ENCODE measurements around the gene RASSF1.
A peak's percentile ranks its signal among the peaks of the same experiment; 100 is the strongest.

The RASSF1 gene, protein sequence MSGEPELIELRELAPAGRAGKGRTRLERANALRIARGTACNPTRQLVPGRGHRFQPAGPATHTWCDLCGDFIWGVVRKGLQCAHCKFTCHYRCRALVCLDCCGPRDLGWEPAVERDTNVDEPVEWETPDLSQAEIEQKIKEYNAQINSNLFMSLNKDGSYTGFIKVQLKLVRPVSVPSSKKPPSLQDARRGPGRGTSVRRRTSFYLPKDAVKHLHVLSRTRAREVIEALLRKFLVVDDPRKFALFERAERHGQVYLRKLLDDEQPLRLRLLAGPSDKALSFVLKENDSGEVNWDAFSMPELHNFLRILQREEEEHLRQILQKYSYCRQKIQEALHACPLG

DNA sequence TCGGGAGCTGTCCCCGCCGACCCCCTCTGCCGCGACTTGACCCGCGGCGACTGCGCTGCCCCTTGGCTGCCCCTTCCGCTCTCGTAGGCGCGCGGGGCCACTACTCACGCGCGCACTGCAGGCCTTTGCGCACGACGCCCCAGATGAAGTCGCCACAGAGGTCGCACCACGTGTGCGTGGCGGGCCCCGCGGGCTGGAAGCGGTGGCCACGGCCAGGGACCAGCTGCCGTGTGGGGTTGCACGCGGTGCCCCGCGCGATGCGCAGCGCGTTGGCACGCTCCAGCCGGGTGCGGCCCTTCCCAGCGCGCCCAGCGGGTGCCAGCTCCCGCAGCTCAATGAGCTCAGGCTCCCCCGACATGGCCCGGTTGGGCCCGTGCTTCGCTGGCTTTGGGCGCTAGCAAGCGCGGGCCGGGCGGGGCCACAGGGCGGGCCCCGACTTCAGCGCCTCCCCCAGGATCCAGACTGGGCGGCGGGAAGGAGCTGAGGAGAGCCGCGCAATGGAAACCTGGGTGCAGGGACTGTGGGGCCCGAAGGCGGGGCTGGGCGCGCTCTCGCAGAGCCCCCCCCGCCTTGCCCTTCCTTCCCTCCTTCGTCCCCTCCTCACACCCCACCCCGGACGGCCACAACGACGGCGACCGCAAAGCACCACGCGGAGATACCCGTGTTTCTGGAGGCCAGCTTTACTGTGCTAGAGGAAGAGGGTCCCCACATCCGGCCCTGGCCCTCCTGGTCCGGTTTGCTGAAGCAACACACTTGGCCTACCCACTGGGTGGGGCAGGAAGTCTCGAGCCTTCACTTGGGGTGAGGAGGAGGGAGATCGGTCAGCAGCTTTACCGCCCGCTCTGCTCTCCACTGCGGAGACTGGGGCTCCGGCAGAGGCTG, at the start of gene RASSF1:
RASSF1 (minus strand) TSS at position 389 of the 882 bp plus-strand sequence; CDS start at position 358, 31 bp downstream.
- TF ChIP-seq MYC (IDR thresholded peaks at IDR 0.05; ENCODE audit: low read depth, low read length): peak; percentile 95
- TF ChIP-seq, protein P1, sequence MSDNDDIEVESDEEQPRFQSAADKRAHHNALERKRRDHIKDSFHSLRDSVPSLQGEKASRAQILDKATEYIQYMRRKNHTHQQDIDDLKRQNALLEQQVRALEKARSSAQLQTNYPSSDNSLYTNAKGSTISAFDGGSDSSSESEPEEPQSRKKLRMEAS (IDR thresholded peaks at IDR 0.05; ENCODE audit: low read depth, low read length): peak; percentile 92
- peak; percentile 84 for TF ChIP-seq POLR2A (IDR thresholded peaks at IDR 0.05; ENCODE audit: extremely low read depth, insufficient read length)
- TF ChIP-seq, protein P2, sequence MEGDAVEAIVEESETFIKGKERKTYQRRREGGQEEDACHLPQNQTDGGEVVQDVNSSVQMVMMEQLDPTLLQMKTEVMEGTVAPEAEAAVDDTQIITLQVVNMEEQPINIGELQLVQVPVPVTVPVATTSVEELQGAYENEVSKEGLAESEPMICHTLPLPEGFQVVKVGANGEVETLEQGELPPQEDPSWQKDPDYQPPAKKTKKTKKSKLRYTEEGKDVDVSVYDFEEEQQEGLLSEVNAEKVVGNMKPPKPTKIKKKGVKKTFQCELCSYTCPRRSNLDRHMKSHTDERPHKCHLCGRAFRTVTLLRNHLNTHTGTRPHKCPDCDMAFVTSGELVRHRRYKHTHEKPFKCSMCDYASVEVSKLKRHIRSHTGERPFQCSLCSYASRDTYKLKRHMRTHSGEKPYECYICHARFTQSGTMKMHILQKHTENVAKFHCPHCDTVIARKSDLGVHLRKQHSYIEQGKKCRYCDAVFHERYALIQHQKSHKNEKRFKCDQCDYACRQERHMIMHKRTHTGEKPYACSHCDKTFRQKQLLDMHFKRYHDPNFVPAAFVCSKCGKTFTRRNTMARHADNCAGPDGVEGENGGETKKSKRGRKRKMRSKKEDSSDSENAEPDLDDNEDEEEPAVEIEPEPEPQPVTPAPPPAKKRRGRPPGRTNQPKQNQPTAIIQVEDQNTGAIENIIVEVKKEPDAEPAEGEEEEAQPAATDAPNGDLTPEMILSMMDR (IDR thresholded peaks at IDR 0.05; ENCODE audit: low read depth, low read length): no peak
- peak; percentile 98 for DNase-seq (ENCODE audit: low read depth)
- H3K4me3 ChIP-seq (ENCODE audit: low read depth, low read length): peak within 1 kb of the TSS; percentile 99

DNA sequence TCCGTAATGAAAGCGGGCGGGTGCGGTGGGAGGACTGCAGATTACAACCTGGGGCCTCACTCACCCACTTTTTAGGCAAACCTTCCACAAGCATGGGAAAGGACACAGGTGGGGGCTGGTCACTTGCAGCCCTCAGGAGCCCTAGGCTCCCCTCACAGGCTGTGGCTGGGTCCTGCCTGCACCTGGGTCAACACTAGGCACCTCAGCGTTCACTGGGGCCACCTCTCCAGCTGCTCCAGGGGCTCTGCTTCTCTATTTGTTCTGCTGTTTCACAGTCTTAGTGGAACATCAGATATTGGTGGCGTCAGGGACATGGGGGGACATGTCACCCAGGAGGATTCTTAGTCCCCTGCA, 48.8 kb upstream of the RASSF1 start:
- TF ChIP-seq MYC (IDR thresholded peaks at IDR 0.05; ENCODE audit: low read depth, low read length) (no peak), POLR2A (IDR thresholded peaks at IDR 0.05; ENCODE audit: extremely low read depth, insufficient read length) (no peak)
- TF ChIP-seq, protein P1 (IDR thresholded peaks at IDR 0.05; ENCODE audit: low read depth, low read length): no peak
- TF ChIP-seq, protein P2 (IDR thresholded peaks at IDR 0.05; ENCODE audit: low read depth, low read length): no peak
- no peak overlapping the region for H3K4me3 ChIP-seq (ENCODE audit: low read depth, low read length)
- no peak for DNase-seq (ENCODE audit: low read depth)

DNA sequence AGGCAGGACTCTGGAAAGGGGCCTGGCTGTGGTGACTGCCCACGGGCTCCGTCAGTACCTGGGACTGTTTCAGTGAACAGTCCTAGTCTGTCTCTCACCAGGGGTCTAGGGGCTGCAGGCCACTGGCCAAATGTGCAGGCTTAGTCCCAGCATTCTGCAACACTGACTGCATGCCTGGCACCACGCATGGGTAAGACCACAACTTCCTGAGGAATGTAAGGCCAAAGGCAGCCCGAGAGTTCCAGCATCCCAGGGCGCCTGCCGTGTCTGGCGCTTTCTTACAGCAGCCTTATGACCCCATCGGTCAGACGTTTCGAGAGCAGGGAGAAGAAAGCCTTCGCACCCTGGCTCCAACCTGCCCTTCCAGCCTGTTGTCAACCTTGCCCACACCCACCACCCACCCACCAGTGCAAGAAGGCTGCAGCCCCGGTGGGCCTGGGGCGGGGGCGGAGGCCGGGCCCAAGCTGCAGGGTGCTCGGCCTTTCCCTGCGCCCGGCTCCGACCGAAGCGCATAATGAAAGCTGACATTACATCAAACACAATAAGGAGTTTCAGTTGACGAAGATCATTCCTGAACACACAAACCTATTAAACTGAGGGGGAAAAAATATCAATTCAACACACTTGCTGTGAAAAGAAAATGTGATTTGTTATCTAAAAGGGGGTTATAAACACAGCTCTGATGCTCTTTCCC, 48.2 kb upstream of the RASSF1 start:
- no peak for DNase-seq (ENCODE audit: low read depth)
- TF ChIP-seq POLR2A (IDR thresholded peaks at IDR 0.05; ENCODE audit: extremely low read depth, insufficient read length) (no peak), MYC (IDR thresholded peaks at IDR 0.05; ENCODE audit: low read depth, low read length) (no peak)
- TF ChIP-seq, protein P1 (IDR thresholded peaks at IDR 0.05; ENCODE audit: low read depth, low read length): no peak
- TF ChIP-seq, protein P2 (IDR thresholded peaks at IDR 0.05; ENCODE audit: low read depth, low read length): no peak
- no peak overlapping the region for H3K4me3 ChIP-seq (ENCODE audit: low read depth, low read length)

DNA sequence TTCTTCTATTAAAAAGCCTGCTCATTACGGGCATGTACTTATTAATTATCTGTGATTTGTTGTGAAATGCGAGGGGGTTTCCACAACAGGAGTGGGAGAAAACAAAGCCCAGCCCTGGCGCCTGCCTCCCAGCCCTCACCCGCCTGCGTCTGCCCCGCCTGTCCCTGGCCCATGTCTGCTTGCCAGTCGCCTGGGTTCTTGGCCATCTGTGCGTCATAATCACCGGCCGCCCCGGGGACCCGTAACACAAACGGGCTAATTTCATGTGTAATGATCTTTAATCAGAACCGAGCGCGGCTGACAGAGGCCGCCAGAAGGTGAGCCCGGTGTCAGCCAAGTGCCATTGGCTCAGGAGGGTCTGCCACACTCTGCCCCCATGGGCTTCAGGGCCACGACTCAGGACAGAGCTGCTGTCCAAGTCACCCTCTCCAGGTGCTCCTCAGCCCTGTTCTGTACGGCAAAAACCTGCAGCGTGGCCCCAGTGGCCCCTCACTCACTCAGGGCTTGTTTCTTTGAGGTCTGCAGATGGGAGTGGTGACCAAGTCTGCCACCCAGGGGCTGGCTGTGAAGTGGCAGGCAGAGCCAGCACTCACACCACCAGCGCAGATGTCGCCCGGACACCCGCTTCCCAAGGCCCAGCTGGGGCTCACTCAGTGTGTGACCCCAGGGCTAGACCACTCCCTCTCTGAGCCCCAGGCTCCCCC, 47.5 kb upstream of the RASSF1 start:
- DNase-seq (ENCODE audit: low read depth): peak; percentile 25
- H3K4me3 ChIP-seq (ENCODE audit: low read depth, low read length): no peak overlapping the region
- TF ChIP-seq, protein P2 (IDR thresholded peaks at IDR 0.05; ENCODE audit: low read depth, low read length): peak; percentile 33
- TF ChIP-seq, protein P1 (IDR thresholded peaks at IDR 0.05; ENCODE audit: low read depth, low read length): no peak

DNA sequence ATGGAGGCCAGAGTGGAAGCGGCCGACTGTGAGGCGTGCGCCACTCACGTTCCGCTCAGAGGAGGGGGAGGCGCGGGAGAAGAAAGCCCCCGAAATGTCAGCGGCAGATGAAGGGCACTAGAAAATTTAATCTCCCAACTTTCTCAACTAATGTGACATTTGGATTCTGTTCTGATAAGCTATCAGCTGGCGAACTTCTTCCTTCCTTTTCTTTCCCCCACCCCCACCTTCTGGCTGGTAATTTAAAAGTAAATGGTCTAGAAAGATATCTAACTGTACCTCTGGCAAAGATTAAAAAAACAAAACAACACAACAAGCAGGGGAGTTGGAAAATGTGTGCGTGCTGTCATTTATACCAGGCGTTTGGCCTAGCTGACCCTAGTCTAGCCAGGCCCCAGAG, 45.1 kb upstream of the RASSF1 start:
- TF ChIP-seq MYC (IDR thresholded peaks at IDR 0.05; ENCODE audit: low read depth, low read length) (no peak), POLR2A (IDR thresholded peaks at IDR 0.05; ENCODE audit: extremely low read depth, insufficient read length) (no peak)
- TF ChIP-seq, protein P2 (IDR thresholded peaks at IDR 0.05; ENCODE audit: low read depth, low read length): no peak
- TF ChIP-seq, protein P1 (IDR thresholded peaks at IDR 0.05; ENCODE audit: low read depth, low read length): no peak
- DNase-seq (ENCODE audit: low read depth): no peak
- H3K4me3 ChIP-seq (ENCODE audit: low read depth, low read length): no peak overlapping the region
